A549 (cell line): ENCODE measurements around the gene CEP128. TPM values are rescaled to one million over a fixed set of nuclear protein-coding genes. Genes with fewer than 3 reads are reported as not detected.

Experiments
- ATAC-seq, 2 experiments: fragments of 200-7000 bp in 1 of 2; fragments of >200 bp in 1 of 2; cut with Nextera tagmentation in 1 of 2; cut with Tn5 transposase in 1 of 2; 3 replicates each; pipeline versions ENCODE4 v1.8.0 to v1.9.1; 2018 to 2020; ENCODE audit warnings: mild to moderate bottlenecking in 1 of 2, moderate library complexity in 1 of 2
- CTCF ChIA-PET: fragments of 300-600 bp; sonication (Branson Sonifier 250); formaldehyde crosslinking; extraction: SDS; loops from one replicate; lab custom pipeline; 2021; ENCODE audit warnings: antibody characterized with exemption, inconsistent platforms; lab: Yijun Ruan, JAX
- POLR2A ChIA-PET: fragments of 350-600 bp; formaldehyde crosslinking; extraction: SDS; loops from one replicate; lab custom pipeline; 2021; ENCODE audit warnings: antibody characterized with exemption, inconsistent platforms; lab: Yijun Ruan, JAX
- DNase-seq, 2 experiments: peaks; one replicate each; pipeline versions ENCODE4 v3.0.0 to v3.0.0-alpha.2; 2011 to 2016; ENCODE audit warnings: low read depth in 1 of 2, low spot score in 1 of 2
- FAIRE-seq: peaks from 2 replicates; lab custom pipeline; 2011; peaks lifted over from hg19 to GRCh38; lab: Jason Lieb, UNC
- H3K27ac ChIP-seq, 2 experiments: fragments of >200 bp; sonication (Bioruptor Twin); formaldehyde crosslinking; 3 replicates each; pipeline ENCODE4 v1.5.1; 2016 to 2017
- H3K4me1 ChIP-seq: fragments of >200 bp; sonication (Bioruptor Twin); formaldehyde crosslinking; 3 replicates; pipeline ENCODE4 v1.6.1; 2016
- H3K4me2 ChIP-seq: fragments of >200 bp; sonication (Bioruptor Twin); formaldehyde crosslinking; 3 replicates; pipeline ENCODE4 v1.6.1; 2016
- H3K4me3 ChIP-seq: fragments of >200 bp; sonication (Bioruptor Twin); formaldehyde crosslinking; 3 replicates; pipeline ENCODE4 v1.5.1; 2016
- H3K9me3 ChIP-seq: fragments of >200 bp; sonication (Bioruptor Twin); formaldehyde crosslinking; 3 replicates; pipeline ENCODE4 v1.6.1; 2016
- ATOH8 ChIP-seq: fragments of 250-450 bp; sonication (Bioruptor Pico); IDR thresholded peaks from 2 replicates; pipeline ENCODE4 v1.5.0; 2020; ENCODE audit warnings: low read depth, mild to moderate bottlenecking, moderate library complexity
- BHLHE40 ChIP-seq: IDR thresholded peaks from 2 replicates; pipeline ENCODE4 v1.6.1; 2012; ENCODE audit warnings: low read depth, low read length, inconsistent platforms
- CBX2 ChIP-seq: fragments of 200-600 bp; sonication (generic); IDR thresholded peaks from 2 replicates; pipeline ENCODE4 v1.6.1; 2016; ENCODE audit warnings: low read depth, mild to moderate bottlenecking, borderline replicate concordance
- CHD2 ChIP-seq: fragments of 150-350 bp; IDR thresholded peaks from 2 replicates; pipeline ENCODE4 v1.6.1; 2014; ENCODE audit warnings: low read length; ENCODE audit not compliant: partially characterized antibody
- CHD4 ChIP-seq: fragments of 200-600 bp; sonication (generic); IDR thresholded peaks from 2 replicates; pipeline ENCODE4 v1.6.1; 2016; ENCODE audit warnings: antibody characterized with exemption, mild to moderate bottlenecking, borderline replicate concordance
- ESRRA ChIP-seq: fragments of 150-350 bp; IDR thresholded peaks from 2 replicates; pipeline ENCODE4 v1.6.1; 2014; ENCODE audit warnings: mild to moderate bottlenecking, low read length, borderline replicate concordance
- FOSL2 ChIP-seq, 2 experiments: fragments of 450-650 bp in 1 of 2; fragments of >200 bp in 1 of 2; sonication (Bioruptor Twin) in 1 of 2; formaldehyde crosslinking; IDR thresholded peaks; 2 replicates each; pipeline versions ENCODE4 v1.5.0 to v1.6.1; 2016 to 2020; ENCODE audit warnings: mild to moderate bottlenecking in 1 of 2, moderate library complexity in 1 of 2
- HOXA7 ChIP-seq: fragments of 250-450 bp; sonication (Bioruptor Pico); IDR thresholded peaks from 2 replicates; pipeline ENCODE4 v1.5.0; 2020; ENCODE audit warnings: mild to moderate bottlenecking, moderate library complexity
- HOXB13 ChIP-seq: fragments of 250-450 bp; sonication (Bioruptor Pico); IDR thresholded peaks from 2 replicates; pipeline ENCODE4 v1.5.0; 2020; ENCODE audit warnings: low read depth, mild to moderate bottlenecking, moderate library complexity
- MAFK ChIP-seq: fragments of 450-650 bp; IDR thresholded peaks from 2 replicates; pipeline ENCODE4 v1.6.1; 2014; ENCODE audit not compliant: partially characterized antibody
- POLR2AphosphoS2 ChIP-seq: conservative IDR thresholded peaks from 2 replicates; pipeline ENCODE4 v1.6.1; 2012; ENCODE audit warnings: low read length, improper control_type of control experiment, inconsistent platforms
- RAD21 ChIP-seq, 2 experiments: fragments of >200 bp in 1 of 2; sonication (Bioruptor Twin) in 1 of 2; formaldehyde crosslinking in 1 of 2; IDR thresholded peaks in 1 of 2; conservative IDR thresholded peaks in 1 of 2; 2 replicates in 1 of 2; 3 replicates in 1 of 2; pipeline ENCODE4 v1.6.1; 2012 to 2018; ENCODE audit warnings: inconsistent platforms in 1 of 2
- RCOR1 ChIP-seq: fragments of 150-350 bp; IDR thresholded peaks from 2 replicates; pipeline ENCODE4 v1.6.1; 2014; ENCODE audit warnings: antibody characterized with exemption, low read length, low read depth
- RFX5 ChIP-seq: fragments of 450-650 bp; IDR thresholded peaks from 2 replicates; pipeline ENCODE4 v1.7.1; 2014; ENCODE audit warnings: antibody characterized with exemption, mild to moderate bottlenecking, moderate library complexity
- SMC3 ChIP-seq: fragments of >200 bp; sonication (Bioruptor Twin); formaldehyde crosslinking; IDR thresholded peaks from 3 replicates; pipeline ENCODE4 v1.6.1; 2018; ENCODE audit warnings: inconsistent platforms
- SREBF2 ChIP-seq: fragments of 450-650 bp; IDR thresholded peaks from 2 replicates; pipeline ENCODE4 v1.6.1; 2014; ENCODE audit warnings: mild to moderate bottlenecking, moderate library complexity
- TP53 ChIP-seq: fragments of 250-450 bp; sonication (Bioruptor Pico); IDR thresholded peaks from 2 replicates; pipeline ENCODE4 v1.5.0; 2021; ENCODE audit warnings: mild to moderate bottlenecking, moderate library complexity
- ZFP36 ChIP-seq: fragments of 450-650 bp; IDR thresholded peaks from 2 replicates; pipeline ENCODE4 v1.6.1; 2014; ENCODE audit warnings: borderline replicate concordance; ENCODE audit not compliant: partially characterized antibody
- WGBS: methylation state at CpG from one replicate; pipeline ENCODE4 v1.1.6; 2017; ENCODE audit errors: missing lambda C conversion rate; 5-methylcytosine and 5-hydroxymethylcytosine counted together
- polyA plus RNA-seq, 4 experiments: library from polyadenylated mRNA; depleted of rRNA in 3 of 4; stranded (reverse); fragments of >200 nt; fragmentation: RNase III in 1 of 4; extraction: RNeasy Plus Mini Kit Qiagen cat#74134 plus additional on column Dnase treatment in 1 of 4; gene quantifications; 2 replicates in 3 of 4; 3 replicates in 1 of 4; pipeline ENCODE4 v1.2.3, GENCODE V29; 2011 to 2017
- TF ChIP-seq, protein P1 (sequence below): fragments of >200 bp; sonication (Bioruptor Twin); formaldehyde crosslinking; IDR thresholded peaks from 3 replicates; pipeline ENCODE4 v1.5.1; 2016
- TF ChIP-seq, protein P2 (sequence below): IDR thresholded peaks from 2 replicates; pipeline ENCODE4 v1.6.1; 2012

The CEP128 gene
- polyA plus RNA-seq, 2 of the 4 experiments (the other 2 are of a cell fraction) = 5.8 to 7.0 TPM

DNA sequence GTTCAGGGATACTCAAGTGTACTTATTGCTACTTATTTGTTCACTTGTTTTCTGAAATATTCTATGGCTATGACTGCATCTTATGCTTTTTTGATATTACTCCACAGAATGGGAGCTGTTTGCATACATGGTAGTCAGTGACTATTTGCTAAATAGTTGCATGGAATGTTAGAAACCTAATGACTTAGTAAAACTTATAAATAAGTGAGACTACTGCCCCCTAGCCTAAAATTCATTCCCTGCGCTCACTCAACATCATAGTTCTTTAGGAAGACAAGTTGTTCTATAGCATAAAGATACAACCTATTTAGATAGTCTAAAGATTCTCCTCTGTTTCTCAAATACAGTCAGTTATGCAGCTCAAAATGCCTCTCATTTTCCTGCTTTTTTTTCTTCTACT is 305.5 kb downstream of the CEP128 start:
- WGBS = 90% methylated on average over 1 of the region's 1 CpG
- no peak overlapping the region for H3K4me3 ChIP-seq
- H3K4me1 ChIP-seq = peaks cover 29% of the 10 kb centered on the region
- POLR2A ChIA-PET = no interaction called here
- CTCF ChIA-PET = interaction anchor here (0.8 kb wide), 1 partner anchor 131 kb away, joined by 3 read pairs; no protein-coding TSS in a partner anchor
- no peak overlapping the region for H3K4me2 ChIP-seq
- peak in 1 of 2 experiments; percentile 47 for DNase-seq
- FAIRE-seq = peak; percentile 72
- no peak for ATAC-seq
- H3K27ac ChIP-seq = peak overlapping the region; percentile 37 to 89; a peak in 4 of 6 replicates
- TF ChIP-seq HOXA7 (CRISPR knock-in tag) = no peak
- no peak for TF ChIP-seq MAFK
- TF ChIP-seq CBX2 = no peak
- no peak for TF ChIP-seq ZFP36
- peak in 1 of 2 experiments; percentile 5; a peak in 1 of 5 replicates for TF ChIP-seq RAD21 (conservative IDR thresholded peaks at IDR 0.05 in 1 of 2, IDR thresholded peaks at IDR 0.05 in 1 of 2)
- no peak for TF ChIP-seq ESRRA
- no peak for TF ChIP-seq TP53 (CRISPR knock-in tag)
- TF ChIP-seq, protein P1, sequence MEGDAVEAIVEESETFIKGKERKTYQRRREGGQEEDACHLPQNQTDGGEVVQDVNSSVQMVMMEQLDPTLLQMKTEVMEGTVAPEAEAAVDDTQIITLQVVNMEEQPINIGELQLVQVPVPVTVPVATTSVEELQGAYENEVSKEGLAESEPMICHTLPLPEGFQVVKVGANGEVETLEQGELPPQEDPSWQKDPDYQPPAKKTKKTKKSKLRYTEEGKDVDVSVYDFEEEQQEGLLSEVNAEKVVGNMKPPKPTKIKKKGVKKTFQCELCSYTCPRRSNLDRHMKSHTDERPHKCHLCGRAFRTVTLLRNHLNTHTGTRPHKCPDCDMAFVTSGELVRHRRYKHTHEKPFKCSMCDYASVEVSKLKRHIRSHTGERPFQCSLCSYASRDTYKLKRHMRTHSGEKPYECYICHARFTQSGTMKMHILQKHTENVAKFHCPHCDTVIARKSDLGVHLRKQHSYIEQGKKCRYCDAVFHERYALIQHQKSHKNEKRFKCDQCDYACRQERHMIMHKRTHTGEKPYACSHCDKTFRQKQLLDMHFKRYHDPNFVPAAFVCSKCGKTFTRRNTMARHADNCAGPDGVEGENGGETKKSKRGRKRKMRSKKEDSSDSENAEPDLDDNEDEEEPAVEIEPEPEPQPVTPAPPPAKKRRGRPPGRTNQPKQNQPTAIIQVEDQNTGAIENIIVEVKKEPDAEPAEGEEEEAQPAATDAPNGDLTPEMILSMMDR = peak; percentile 15; the same call in 1 of the 3 replicates
- no peak for TF ChIP-seq RFX5
- no peak for TF ChIP-seq SREBF2
- H3K9me3 ChIP-seq = no peaks in the 10 kb centered on the region

DNA sequence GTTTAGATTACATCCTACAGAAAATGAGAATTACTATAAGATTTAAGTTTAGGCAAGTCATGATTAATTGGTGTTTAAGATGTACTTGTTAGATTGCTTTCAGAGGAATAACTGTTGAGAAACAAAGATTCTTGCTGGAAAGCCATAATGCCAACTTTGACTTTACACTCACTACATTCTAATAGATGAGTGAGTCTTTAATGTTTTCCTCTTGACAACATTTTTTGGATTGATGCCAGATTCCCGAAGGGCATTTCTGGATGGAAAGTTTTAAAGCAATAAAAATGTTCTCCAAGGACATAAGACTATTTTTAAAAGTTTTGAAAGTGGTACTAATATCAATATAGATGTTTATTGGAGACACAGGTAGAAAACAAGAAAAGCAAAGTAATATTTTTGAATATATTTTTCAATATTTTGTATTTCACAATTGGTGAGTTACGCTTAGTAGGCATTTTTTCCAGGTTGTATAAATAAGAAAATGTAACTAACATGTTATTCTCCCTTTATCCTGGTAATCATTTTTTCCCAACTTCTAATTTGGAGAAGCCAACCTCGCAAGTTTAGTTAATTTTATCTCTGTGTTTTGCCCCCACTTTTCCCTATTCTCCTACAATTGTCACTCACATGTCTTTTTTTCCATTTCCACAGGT is 307.3 kb downstream of the CEP128 start:
- FAIRE-seq (peak; percentile 32), DNase-seq (no peak), ATAC-seq (no peak)
- H3K27ac ChIP-seq = peak overlapping the region in 1 of 2 experiments; percentile 89; a peak in 2 of 6 replicates
- H3K4me2 ChIP-seq = no peak overlapping the region
- no peaks in the 10 kb centered on the region for H3K9me3 ChIP-seq
- peaks cover 17% of the 10 kb centered on the region for H3K4me1 ChIP-seq
- H3K4me3 ChIP-seq = no peak overlapping the region
- TF ChIP-seq MAFK = peak; percentile 83
- TF ChIP-seq ATOH8 (CRISPR knock-in tag) = no peak
- no peak for TF ChIP-seq CHD2
- TF ChIP-seq FOSL2 (IDR thresholded peaks at IDR 0.05) = no peak
- no peak for TF ChIP-seq FOSL2 (CRISPR knock-in tag; IDR thresholded peaks at IDR 0.05)
- no peak for TF ChIP-seq RCOR1
- WGBS = 65% methylated on average over 3 of the region's 3 CpGs
- CTCF ChIA-PET = no interaction called here
- POLR2A ChIA-PET = no interaction called here

- FAIRE-seq = no peak
These were observed 311.9 kb downstream of the CEP128 start for GRCh38 chr14:80629606-80630005.

More at GRCh38 chr14:80629606-80630005, 311.9 kb downstream of the CEP128 start:
- no peak for DNase-seq
- TF ChIP-seq HOXB13 (CRISPR knock-in tag) (no peak), BHLHE40 (no peak), POLR2AphosphoS2 (no peak), MAFK (no peak), SREBF2 (no peak), CHD4 (no peak), SMC3 (no peak)
- TF ChIP-seq, protein P1 = no peak
- TF ChIP-seq, protein P2, sequence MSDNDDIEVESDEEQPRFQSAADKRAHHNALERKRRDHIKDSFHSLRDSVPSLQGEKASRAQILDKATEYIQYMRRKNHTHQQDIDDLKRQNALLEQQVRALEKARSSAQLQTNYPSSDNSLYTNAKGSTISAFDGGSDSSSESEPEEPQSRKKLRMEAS = no peak
- POLR2A ChIA-PET = no interaction called here
- CTCF ChIA-PET = no interaction called here
- Histone ChIP-seq H3K4me2 (no peak overlapping the region), H3K9me3 (no peaks in the 10 kb centered on the region), H3K4me1 (no peaks in the 10 kb centered on the region), H3K4me3 (no peak overlapping the region), H3K27ac (no peak overlapping the region)
- no peak for ATAC-seq
